ENCODE measurements around the gene ARL3.
A peak's percentile ranks its signal among the peaks of the same experiment; 100 is the strongest.

Gene ARL3

GRCh38 chr10:102677331-102678067 lies 36.7 kb downstream of the ARL3 start:
- peaks cover 35% of the 10 kb centered on the region for H3K4me1 ChIP-seq (ENCODE audit: control insufficient read depth, low read length)
- no peak for TF ChIP-seq CTCF (IDR thresholded peaks at IDR 0.05; ENCODE audit: low read depth, low read length, poor library complexity, severe bottlenecking)
- no peak for TF ChIP-seq EZH2phosphoT487 (IDR thresholded peaks at IDR 0.05; ENCODE audit: borderline replicate concordance, low read length)
- peaks cover 2% of the 10 kb centered on the region; the same call in 1 of the 2 replicates for H3K36me3 ChIP-seq (ENCODE audit: control insufficient read depth, low read length)
- H4K20me1 ChIP-seq (ENCODE audit: control insufficient read depth, insufficient read depth, low read depth, low read length) = no peaks in the 10 kb centered on the region
- H3K27me3 ChIP-seq (ENCODE audit: control insufficient read depth, low read length) = no peaks in the 10 kb centered on the region
- no peak overlapping the region for H3K27ac ChIP-seq (ENCODE audit: low read depth, low read length)
- no peak overlapping the region for H3K4me3 ChIP-seq (ENCODE audit: low read length)
- no peaks in the 10 kb centered on the region for H3K9me3 ChIP-seq (ENCODE audit: control insufficient read depth, insufficient read depth, low read length)
- H3K79me2 ChIP-seq (ENCODE audit: control insufficient read depth, low read length) = no peaks in the 10 kb centered on the region
- H3K4me2 ChIP-seq (ENCODE audit: low read length) = no peak overlapping the region
- H3F3A ChIP-seq (ENCODE audit: control insufficient read depth, insufficient read depth) = peaks cover 7% of the 10 kb centered on the region
- no peaks in the 10 kb centered on the region for H3K9me2 ChIP-seq (replicated peaks; ENCODE audit: control insufficient read depth, low read length)

- H3F3A ChIP-seq (ENCODE audit: control insufficient read depth, insufficient read depth) = peaks cover 7% of the 10 kb centered on the region
- no peaks in the 10 kb centered on the region for H4K20me1 ChIP-seq (ENCODE audit: control insufficient read depth, insufficient read depth, low read depth, low read length)
- H3K36me3 ChIP-seq (ENCODE audit: control insufficient read depth, low read length) = no peaks in the 10 kb centered on the region; the same call in 1 of the 2 replicates
- peaks cover 35% of the 10 kb centered on the region for H3K4me1 ChIP-seq (ENCODE audit: control insufficient read depth, low read length)
- TF ChIP-seq CTCF (IDR thresholded peaks at IDR 0.05; ENCODE audit: low read depth, low read length, poor library complexity, severe bottlenecking) = no peak
- TF ChIP-seq EZH2phosphoT487 (IDR thresholded peaks at IDR 0.05; ENCODE audit: borderline replicate concordance, low read length) = no peak
- H3K27me3 ChIP-seq (ENCODE audit: control insufficient read depth, low read length) = no peaks in the 10 kb centered on the region
- H3K4me2 ChIP-seq (ENCODE audit: low read length) = peak overlapping the region; percentile 44
- no peaks in the 10 kb centered on the region for H3K79me2 ChIP-seq (ENCODE audit: control insufficient read depth, low read length)
- H3K27ac ChIP-seq (ENCODE audit: low read depth, low read length) = no peak overlapping the region
- no peaks in the 10 kb centered on the region for H3K9me2 ChIP-seq (replicated peaks; ENCODE audit: control insufficient read depth, low read length)
- H3K9me3 ChIP-seq (ENCODE audit: control insufficient read depth, insufficient read depth, low read length) = no peaks in the 10 kb centered on the region
- H3K4me3 ChIP-seq (ENCODE audit: low read length) = no peak overlapping the region
Measured at GRCh38 chr10:102676534-102677315, 37.5 kb downstream of the ARL3 start.

- Histone ChIP-seq H3K4me2 (ENCODE audit: low read length) (peak overlapping the region; percentile 44), H4K20me1 (ENCODE audit: control insufficient read depth, insufficient read depth, low read depth, low read length) (no peaks in the 10 kb centered on the region), H3K36me3 (ENCODE audit: control insufficient read depth, low read length) (no peaks in the 10 kb centered on the region), H3K79me2 (ENCODE audit: control insufficient read depth, low read length) (no peaks in the 10 kb centered on the region), H3F3A (ENCODE audit: control insufficient read depth, insufficient read depth) (peaks cover 7% of the 10 kb centered on the region), H3K9me3 (ENCODE audit: control insufficient read depth, insufficient read depth, low read length) (no peaks in the 10 kb centered on the region), H3K9me2 (replicated peaks; ENCODE audit: control insufficient read depth, low read length) (no peaks in the 10 kb centered on the region), H3K27me3 (ENCODE audit: control insufficient read depth, low read length) (no peaks in the 10 kb centered on the region), H3K4me3 (ENCODE audit: low read length) (peak overlapping the region; percentile 23), H3K27ac (ENCODE audit: low read depth, low read length) (no peak overlapping the region), H3K4me1 (ENCODE audit: control insufficient read depth, low read length) (peaks cover 35% of the 10 kb centered on the region)
- TF ChIP-seq CTCF (IDR thresholded peaks at IDR 0.05; ENCODE audit: low read depth, low read length, poor library complexity, severe bottlenecking) = no peak
- TF ChIP-seq EZH2phosphoT487 (IDR thresholded peaks at IDR 0.05; ENCODE audit: borderline replicate concordance, low read length) = no peak
Measured at GRCh38 chr10:102675666-102676533, 38.3 kb downstream of the ARL3 start.
